NT2/D1 (cell line): ENCODE data around the gene TMEM131L.

Experiments used
- DNase-seq: peaks from one replicate; pipeline ENCODE4 v3.0.0-alpha.2; 2011; ENCODE audit warnings: low read depth, low spot score
- H3K27me3 ChIP-seq: 2 replicates; pipeline ENCODE4 v1.6.0; 2011; ENCODE audit warnings: mild to moderate bottlenecking; ENCODE audit not compliant: insufficient read length, insufficient read depth
- H3K36me3 ChIP-seq: 2 replicates; pipeline ENCODE4 v1.6.1; 2011; ENCODE audit warnings: mild to moderate bottlenecking, low read length, mixed read lengths; ENCODE audit not compliant: insufficient read depth, insufficient read length
- H3K4me1 ChIP-seq: 2 replicates; pipeline ENCODE4 v1.5.1; 2011; ENCODE audit not compliant: insufficient read depth, insufficient read length
- H3K4me3 ChIP-seq: 2 replicates; pipeline ENCODE4 v1.5.1; 2011; ENCODE audit warnings: low read depth; ENCODE audit not compliant: insufficient read length
- H3K9ac ChIP-seq: 2 replicates; pipeline ENCODE4 v1.6.0; 2011; ENCODE audit warnings: low read depth; ENCODE audit not compliant: insufficient read length
- H3K9me3 ChIP-seq: 2 replicates; pipeline ENCODE4 v1.5.1; 2011; ENCODE audit warnings: mild to moderate bottlenecking, low read length; ENCODE audit not compliant: insufficient read depth
- SUZ12 ChIP-seq: IDR thresholded peaks from 2 replicates; pipeline ENCODE4 v1.6.1; 2011; ENCODE audit not compliant: insufficient read length, insufficient read depth; ENCODE audit errors: extremely low read depth
- YY1 ChIP-seq: IDR thresholded peaks from 2 replicates; pipeline ENCODE4 v1.6.1; 2011; ENCODE audit not compliant: insufficient read length, insufficient read depth
- ZNF274 ChIP-seq: IDR thresholded peaks from 2 replicates; pipeline ENCODE4 v1.6.1; 2011; ENCODE audit warnings: mild to moderate bottlenecking, low read depth, low read length

The TMEM131L gene

DNA sequence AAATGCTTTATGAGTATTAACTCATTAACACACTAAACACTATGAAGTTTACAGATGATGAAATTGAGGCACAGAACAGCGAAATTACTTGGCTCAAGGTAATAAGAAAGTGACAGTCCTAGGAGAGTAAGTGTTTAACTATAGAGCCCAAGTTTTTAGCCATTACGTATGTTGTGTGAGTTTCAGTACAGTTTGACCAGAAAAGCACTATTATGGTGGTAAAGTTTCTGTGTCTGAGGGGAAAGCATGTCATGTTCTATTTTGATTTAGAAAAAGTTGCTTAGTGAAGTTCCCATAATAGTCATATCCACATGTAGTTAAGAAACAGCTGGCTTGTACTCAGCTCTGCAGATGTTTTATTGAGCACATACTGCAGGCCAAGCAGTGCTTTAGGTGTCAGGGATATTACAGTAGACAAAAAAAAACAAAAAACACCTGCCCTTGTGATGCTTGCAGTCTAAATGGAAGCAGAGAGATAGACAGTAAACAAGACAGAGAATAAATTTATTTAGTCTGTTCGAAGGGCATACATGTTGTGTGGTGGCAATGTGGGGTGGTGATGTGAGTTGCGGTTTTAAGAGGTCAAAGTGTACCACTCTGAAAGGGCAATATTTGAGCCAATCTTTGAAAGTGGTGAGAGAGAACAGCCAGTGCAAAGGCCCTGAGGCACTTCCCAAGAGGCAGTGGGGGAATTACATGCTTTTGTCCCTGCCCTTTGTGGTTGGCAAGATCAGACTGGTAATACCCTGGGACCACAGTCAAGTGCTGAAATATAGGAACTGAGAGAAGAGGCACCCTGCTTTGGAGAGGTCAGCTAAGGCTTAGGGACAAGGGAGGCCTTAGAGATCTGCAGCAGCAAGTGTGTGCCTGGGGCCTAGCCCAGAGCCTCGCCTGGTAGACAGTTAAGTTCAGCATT lies 6.2 kb downstream of the TMEM131L start:
- H3K4me1 ChIP-seq = peaks cover 5% of the 10 kb centered on the region
- TF ChIP-seq YY1 (no peak), SUZ12 (no peak), ZNF274 (no peak)
- H3K9me3 ChIP-seq = no peaks in the 10 kb centered on the region
- H3K27me3 ChIP-seq = no peaks in the 10 kb centered on the region
- DNase-seq = no peak
- peaks cover 16% of the 10 kb centered on the region for H3K36me3 ChIP-seq
- no peak overlapping the region for H3K9ac ChIP-seq
- H3K4me3 ChIP-seq = no peak overlapping the region

DNA sequence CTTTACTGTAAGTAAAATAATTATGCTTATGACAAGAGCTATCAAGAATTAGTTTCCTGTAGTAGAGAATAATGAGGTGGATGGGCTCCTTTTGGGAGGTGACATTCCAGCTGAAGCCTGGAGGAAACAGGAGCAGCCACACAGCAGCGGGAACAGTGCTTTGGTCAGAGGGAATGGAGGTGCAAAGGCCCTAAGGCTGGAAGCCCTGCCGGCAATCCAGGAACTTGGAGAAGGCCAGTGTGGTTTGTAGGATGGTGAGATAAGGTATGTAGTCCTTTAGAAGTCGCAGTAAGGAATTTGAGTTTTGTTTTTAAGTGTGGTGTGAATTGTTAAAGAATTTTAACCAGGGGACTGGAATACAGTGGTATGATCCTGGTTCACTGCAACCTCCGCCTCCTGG lies 8.1 kb downstream of the TMEM131L start:
- H3K9ac ChIP-seq = no peak overlapping the region
- peaks cover 5% of the 10 kb centered on the region for H3K4me1 ChIP-seq
- TF ChIP-seq YY1 (no peak), ZNF274 (no peak), SUZ12 (no peak)
- H3K36me3 ChIP-seq = peaks cover 16% of the 10 kb centered on the region
- H3K9me3 ChIP-seq = no peaks in the 10 kb centered on the region
- H3K27me3 ChIP-seq = no peaks in the 10 kb centered on the region
- H3K4me3 ChIP-seq = no peak overlapping the region
- DNase-seq = no peak

DNA sequence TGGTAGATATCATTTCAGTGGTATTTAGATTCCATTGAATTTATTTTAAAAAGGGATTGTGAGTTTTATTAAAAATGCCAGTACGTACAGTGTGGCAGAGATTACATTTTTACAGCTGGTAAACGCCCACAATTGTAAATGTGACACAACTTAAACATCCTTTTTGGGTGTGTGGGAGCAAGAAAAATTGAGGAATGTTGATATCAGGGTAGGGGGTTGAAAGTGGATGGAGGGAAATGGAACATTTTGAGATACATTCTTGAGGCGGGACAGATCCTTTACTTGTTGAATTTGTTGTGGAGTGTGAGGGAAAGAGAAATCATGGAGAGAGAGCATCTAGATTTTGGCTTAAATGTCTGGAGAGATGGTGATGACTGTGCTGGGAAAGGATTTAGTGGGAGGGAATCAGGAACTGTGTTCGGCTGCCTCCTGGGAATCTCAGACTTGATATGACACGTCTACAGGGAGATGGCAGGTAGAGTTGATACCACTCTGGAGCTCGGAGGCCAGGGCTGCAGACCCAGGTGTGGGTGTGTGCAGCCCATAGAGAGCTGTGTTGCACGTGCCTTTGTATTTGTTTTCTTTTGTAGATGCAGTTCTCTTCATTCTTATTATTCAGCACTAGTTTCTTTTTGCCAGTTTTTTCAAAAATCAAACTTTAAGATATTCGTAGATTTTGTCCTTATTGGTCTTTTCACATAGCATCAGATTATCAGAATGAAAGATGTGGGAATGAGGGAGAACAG lies 10.8 kb downstream of the TMEM131L start:
- DNase-seq = no peak
- TF ChIP-seq SUZ12 = no peak
- TF ChIP-seq ZNF274 = no peak
- TF ChIP-seq YY1 = no peak
- no peaks in the 10 kb centered on the region for H3K27me3 ChIP-seq
- H3K9ac ChIP-seq = no peak overlapping the region
- H3K36me3 ChIP-seq = peaks cover 19% of the 10 kb centered on the region
- no peaks in the 10 kb centered on the region for H3K9me3 ChIP-seq
- H3K4me1 ChIP-seq = peaks cover 5% of the 10 kb centered on the region
- H3K4me3 ChIP-seq = no peak overlapping the region

DNA sequence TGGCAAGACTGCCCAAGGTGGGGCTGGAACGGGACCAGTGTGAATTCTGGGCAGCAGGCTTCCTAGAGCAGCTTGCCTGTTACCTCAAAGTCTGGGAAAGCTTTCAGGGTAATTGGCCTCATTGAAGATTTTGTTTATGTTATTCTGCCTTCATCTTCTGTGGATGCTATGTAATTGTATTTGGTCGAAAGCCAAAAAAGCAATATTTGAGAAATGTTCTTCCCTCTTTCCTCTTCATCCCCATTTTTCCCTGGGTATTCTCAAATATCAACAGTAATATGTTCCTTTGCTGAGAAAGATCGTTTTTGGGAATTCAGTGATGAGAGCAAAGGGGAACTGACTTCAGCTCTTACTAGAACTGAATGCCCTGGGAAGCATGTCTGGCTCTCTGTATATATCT lies 12.9 kb downstream of the TMEM131L start:
- TF ChIP-seq SUZ12 (no peak), ZNF274 (no peak), YY1 (no peak)
- Histone ChIP-seq H3K27me3 (no peaks in the 10 kb centered on the region), H3K4me3 (no peak overlapping the region), H3K9ac (peak overlapping the region; percentile 8), H3K36me3 (peaks cover 15% of the 10 kb centered on the region), H3K4me1 (peaks cover 2% of the 10 kb centered on the region), H3K9me3 (no peaks in the 10 kb centered on the region)
- no peak for DNase-seq

DNA sequence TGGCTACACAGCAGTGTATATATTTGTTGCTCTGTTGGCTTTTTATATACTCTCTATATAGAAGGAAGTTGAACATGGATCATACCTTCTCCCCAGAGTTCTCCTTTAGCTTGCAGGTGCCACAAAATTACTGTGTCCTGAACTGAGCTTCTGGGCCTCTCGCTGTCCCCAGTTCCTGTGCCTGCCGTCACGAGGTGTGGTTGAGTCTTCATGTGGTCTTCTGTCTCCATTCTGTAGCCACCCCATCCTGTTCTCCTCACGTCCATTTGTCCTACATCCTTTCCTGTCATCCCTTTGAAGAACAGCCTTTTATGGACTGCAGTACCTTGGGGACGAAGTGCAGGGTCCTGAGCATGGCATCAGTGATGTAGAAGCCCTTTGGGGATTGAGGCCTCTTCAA lies 14.5 kb downstream of the TMEM131L start:
- Histone ChIP-seq H3K4me1 (peaks cover 2% of the 10 kb centered on the region), H3K27me3 (no peaks in the 10 kb centered on the region), H3K36me3 (peaks cover 10% of the 10 kb centered on the region), H3K9me3 (no peaks in the 10 kb centered on the region), H3K9ac (no peak overlapping the region), H3K4me3 (no peak overlapping the region)
- DNase-seq = no peak
- TF ChIP-seq SUZ12 (no peak), YY1 (no peak), ZNF274 (no peak)

DNA sequence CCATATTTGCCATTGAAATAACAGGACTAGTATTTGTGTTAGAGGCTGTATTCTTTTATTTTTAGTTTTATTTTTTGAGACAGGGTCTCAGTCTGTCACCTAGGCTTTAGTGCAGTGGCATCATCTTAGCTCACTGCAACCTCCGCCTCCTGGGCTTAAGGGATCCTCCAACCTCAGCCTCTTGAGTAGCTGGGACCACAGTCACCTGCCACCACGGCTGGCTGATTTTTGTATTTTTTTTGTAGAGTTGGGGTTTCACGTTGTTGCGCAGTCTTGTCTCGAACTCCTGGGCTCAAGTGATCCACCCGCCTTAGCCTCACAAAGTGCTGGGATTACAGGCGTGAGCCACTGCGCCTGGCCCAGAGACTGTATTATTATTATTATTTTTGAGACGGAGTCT lies 15.3 kb downstream of the TMEM131L start:
- Histone ChIP-seq H3K9ac (no peak overlapping the region), H3K9me3 (no peaks in the 10 kb centered on the region), H3K4me1 (peaks cover 5% of the 10 kb centered on the region)

More for the DNA sequence above, 15.3 kb downstream of the TMEM131L start:
- DNase-seq = no peak
- no peak overlapping the region for H3K4me3 ChIP-seq
- H3K27me3 ChIP-seq = no peaks in the 10 kb centered on the region
- TF ChIP-seq YY1 = no peak
- no peak for TF ChIP-seq ZNF274
- TF ChIP-seq SUZ12 = no peak
- H3K36me3 ChIP-seq = peaks cover 10% of the 10 kb centered on the region
